ENCODE data around the gene MPZL1. TPM values are rescaled to one million over a fixed set of nuclear protein-coding genes. Genes with fewer than 3 reads are reported as not detected.

Gene MPZL1
- total and polyA plus RNA-seq, 3 donors from 2014 or later: 148 to 160 (median 154) TPM

DNA sequence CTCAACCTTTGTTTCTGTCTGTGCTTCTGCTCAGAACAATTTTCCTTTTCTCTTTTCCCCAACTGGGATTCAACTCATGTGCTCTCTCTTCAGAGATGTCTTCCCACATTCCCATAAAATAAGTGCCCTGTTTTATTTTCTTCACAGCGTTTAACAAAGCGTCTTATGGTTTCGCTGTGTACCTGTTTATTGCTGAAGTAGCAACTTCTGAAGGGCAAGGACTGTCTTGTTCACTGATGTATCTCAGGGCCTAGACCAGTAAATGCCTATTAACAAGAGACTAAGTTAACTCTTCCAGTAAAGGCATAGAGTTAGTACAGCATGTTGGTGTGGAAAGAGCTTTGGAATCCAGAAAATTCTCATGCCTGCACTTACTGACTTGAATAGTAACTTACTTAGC is 42.9 kb upstream of the MPZL1 start:
- Histone ChIP-seq H3K36me3 (ENCODE audit: low read depth, missing control alignments) (no peaks in the 10 kb centered on the region), H3K9me3 (no peaks in the 10 kb centered on the region), H3K27me3 (no peaks in the 10 kb centered on the region), H3K4me1 (peaks cover 3% of the 10 kb centered on the region), H3K27ac (no peak overlapping the region), H3K4me3 (no peak overlapping the region)
- TF ChIP-seq POLR2A (IDR thresholded peaks at IDR 0.05): no peak
- TF ChIP-seq, protein P1, sequence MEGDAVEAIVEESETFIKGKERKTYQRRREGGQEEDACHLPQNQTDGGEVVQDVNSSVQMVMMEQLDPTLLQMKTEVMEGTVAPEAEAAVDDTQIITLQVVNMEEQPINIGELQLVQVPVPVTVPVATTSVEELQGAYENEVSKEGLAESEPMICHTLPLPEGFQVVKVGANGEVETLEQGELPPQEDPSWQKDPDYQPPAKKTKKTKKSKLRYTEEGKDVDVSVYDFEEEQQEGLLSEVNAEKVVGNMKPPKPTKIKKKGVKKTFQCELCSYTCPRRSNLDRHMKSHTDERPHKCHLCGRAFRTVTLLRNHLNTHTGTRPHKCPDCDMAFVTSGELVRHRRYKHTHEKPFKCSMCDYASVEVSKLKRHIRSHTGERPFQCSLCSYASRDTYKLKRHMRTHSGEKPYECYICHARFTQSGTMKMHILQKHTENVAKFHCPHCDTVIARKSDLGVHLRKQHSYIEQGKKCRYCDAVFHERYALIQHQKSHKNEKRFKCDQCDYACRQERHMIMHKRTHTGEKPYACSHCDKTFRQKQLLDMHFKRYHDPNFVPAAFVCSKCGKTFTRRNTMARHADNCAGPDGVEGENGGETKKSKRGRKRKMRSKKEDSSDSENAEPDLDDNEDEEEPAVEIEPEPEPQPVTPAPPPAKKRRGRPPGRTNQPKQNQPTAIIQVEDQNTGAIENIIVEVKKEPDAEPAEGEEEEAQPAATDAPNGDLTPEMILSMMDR (IDR thresholded peaks at IDR 0.05): no peak
- 72 to 75% methylated on average over 3 of the region's 3 CpGs for WGBS, 2 donors
- no peak for DNase-seq
- intact Hi-C loops (cut with DNase I; ENCODE audit: low total_unique reads): no loop called here

DNA sequence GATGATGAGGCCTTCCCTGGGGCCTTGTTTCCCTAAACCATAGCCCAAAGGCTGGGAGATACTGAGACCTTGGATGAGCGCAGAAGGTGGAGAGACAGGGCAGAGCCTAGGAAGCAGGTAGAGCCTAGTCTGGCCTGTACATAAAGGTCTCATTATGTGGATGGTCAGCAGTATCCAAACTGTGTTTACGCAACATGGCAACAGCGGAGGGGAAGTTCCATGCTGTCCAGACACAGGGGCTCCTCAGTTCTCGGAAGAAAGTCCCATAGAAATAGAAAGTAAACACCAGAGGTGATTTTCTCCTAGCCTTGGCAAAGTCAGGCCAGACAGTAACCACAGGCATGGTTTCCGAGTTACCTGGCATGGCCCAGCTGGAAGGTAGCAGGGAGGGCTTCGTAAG is 42.1 kb upstream of the MPZL1 start:
- Histone ChIP-seq H3K36me3 (ENCODE audit: low read depth, missing control alignments) (no peaks in the 10 kb centered on the region), H3K27ac (no peak overlapping the region), H3K27me3 (no peaks in the 10 kb centered on the region), H3K9me3 (no peaks in the 10 kb centered on the region), H3K4me3 (no peak overlapping the region), H3K4me1 (peaks cover 3% of the 10 kb centered on the region)
- intact Hi-C loops (cut with DNase I; ENCODE audit: low total_unique reads): loop anchor here (10.0 kb wide), 1 partner anchor 75 kb away; no protein-coding TSS in a partner anchor
- DNase-seq: no peak
- 92 to 93% methylated on average over 6 of the region's 6 CpGs for WGBS, 2 donors
- TF ChIP-seq, protein P1 (IDR thresholded peaks at IDR 0.05): no peak
- TF ChIP-seq POLR2A (IDR thresholded peaks at IDR 0.05): no peak

DNA sequence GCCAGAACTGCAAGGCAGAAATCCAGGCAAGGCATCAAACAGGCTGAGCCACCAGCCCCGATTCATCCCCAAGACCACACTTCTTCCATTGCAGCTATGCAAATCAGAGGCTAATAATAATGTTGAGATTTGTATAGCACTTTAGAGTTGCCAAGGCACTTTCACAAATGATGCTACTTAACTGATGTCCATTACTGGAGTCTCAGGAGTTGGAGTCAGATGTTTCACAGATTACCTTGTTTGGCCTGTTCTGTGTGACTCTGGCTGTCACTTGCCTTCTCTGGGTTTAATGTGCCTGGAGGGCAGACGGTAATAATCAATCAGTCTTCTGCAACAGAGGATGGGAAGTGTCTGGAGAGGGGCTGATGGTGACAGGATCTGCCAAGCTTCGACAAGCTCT is 40.8 kb upstream of the MPZL1 start:
- H3K27ac ChIP-seq: no peak overlapping the region
- no peaks in the 10 kb centered on the region for H3K27me3 ChIP-seq
- no peak for DNase-seq
- no peak overlapping the region for H3K4me3 ChIP-seq
- intact Hi-C loops (cut with DNase I; ENCODE audit: low total_unique reads): loop anchor here (10.0 kb wide), 1 partner anchor 76 kb away; no protein-coding TSS in a partner anchor
- no peaks in the 10 kb centered on the region for H3K9me3 ChIP-seq
- TF ChIP-seq, protein P1 (IDR thresholded peaks at IDR 0.05): no peak
- no peak for TF ChIP-seq POLR2A (IDR thresholded peaks at IDR 0.05)
- H3K4me1 ChIP-seq: peaks cover 11% of the 10 kb centered on the region
- WGBS, 2 donors: 72 to 79% methylated on average over 3 of the region's 3 CpGs
- H3K36me3 ChIP-seq (ENCODE audit: low read depth, missing control alignments): no peaks in the 10 kb centered on the region

DNA sequence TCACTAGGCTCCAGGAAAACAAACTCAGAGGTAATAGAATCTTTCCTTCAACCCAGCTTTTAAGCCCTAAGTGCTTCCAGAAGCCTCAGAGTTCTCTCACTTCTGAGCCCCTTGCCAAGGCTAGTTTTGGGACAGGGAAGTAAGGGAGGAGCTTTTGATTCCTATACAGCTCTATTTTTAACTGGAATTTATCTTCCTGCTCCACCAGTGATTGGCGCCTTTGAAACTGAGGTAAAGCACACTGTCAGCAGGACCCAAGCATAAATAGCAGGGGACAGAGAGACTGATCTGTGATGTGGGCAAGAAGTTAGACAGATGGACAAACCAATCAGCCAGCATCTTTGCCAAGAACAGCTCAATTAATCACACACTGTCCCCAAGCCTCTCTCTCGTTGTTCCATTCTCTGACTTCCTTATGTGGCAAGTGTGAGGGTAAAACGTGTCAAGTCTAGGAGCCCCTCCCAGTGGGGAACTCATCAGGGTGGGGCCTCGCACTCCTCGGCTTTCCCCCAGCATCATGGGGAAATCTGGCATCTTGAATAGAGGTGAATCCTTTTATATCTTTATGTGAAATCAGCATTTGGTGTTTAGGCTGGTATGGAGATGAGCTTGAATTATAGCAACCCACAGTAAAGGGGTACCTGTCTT is 40.2 kb upstream of the MPZL1 start:
- Histone ChIP-seq H3K4me1 (peaks cover 16% of the 10 kb centered on the region), H3K27me3 (no peaks in the 10 kb centered on the region), H3K27ac (no peak overlapping the region), H3K36me3 (ENCODE audit: low read depth, missing control alignments) (no peaks in the 10 kb centered on the region), H3K4me3 (no peak overlapping the region), H3K9me3 (no peaks in the 10 kb centered on the region)
- WGBS, 2 donors: 56 to 63% methylated on average over 5 of the region's 5 CpGs
- DNase-seq: no peak
- intact Hi-C loops (cut with DNase I; ENCODE audit: low total_unique reads): loop anchor here (10.0 kb wide), 1 partner anchor 77 kb away; no protein-coding TSS in a partner anchor
- no peak for TF ChIP-seq POLR2A (IDR thresholded peaks at IDR 0.05)
- TF ChIP-seq, protein P1 (IDR thresholded peaks at IDR 0.05): no peak

DNA sequence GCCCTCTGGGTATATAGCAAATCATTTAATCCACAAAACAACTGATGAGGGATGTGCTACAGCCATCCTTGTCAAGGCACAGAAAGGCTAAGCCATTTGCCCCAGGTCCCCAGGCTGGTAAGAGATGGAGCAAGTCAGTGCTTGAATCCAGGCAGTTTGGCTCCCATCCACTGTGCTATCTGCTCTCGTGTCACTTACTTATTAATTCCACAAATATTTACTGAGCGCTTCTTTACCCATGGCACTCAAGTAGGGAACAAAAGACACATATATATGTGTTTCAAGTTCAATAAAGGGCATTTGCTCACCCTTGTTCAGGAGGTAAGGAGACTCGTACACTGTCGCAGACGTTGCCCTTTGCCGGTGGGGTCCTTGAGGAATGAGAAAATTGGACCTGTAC is 38.6 kb upstream of the MPZL1 start:
- Histone ChIP-seq H3K27ac (no peak overlapping the region), H3K4me3 (no peak overlapping the region), H3K9me3 (no peaks in the 10 kb centered on the region), H3K36me3 (ENCODE audit: low read depth, missing control alignments) (no peaks in the 10 kb centered on the region), H3K27me3 (no peaks in the 10 kb centered on the region), H3K4me1 (peaks cover 17% of the 10 kb centered on the region)
- intact Hi-C loops (cut with DNase I; ENCODE audit: low total_unique reads): loop anchor here (10.0 kb wide), 1 partner anchor 78 kb away; no protein-coding TSS in a partner anchor
- TF ChIP-seq POLR2A (IDR thresholded peaks at IDR 0.05): no peak
- TF ChIP-seq, protein P1 (IDR thresholded peaks at IDR 0.05): no peak
- 88 to 90% methylated on average over 6 of the region's 6 CpGs for WGBS, 2 donors
- DNase-seq: no peak

Data from testis (tissue), 3 donors.